IPS DF 19.7 (cell line): ENCODE data around the gene FAM216B.
"Not testable (repeated sequence)": the region's sequence is repeated elsewhere in the genome, so short reads cannot be mapped to it uniquely, and the experiment has no call there.

Experiments used
- DNase-seq: peaks from one replicate; pipeline ENCODE4 v3.0.0-alpha.2; 2013; ENCODE audit warnings: low read depth, low spot score

FAM216B gene

GRCh38 chr13:42780044-42780443 is 1.3 kb upstream of the FAM216B start:
- no peak for DNase-seq

DNA sequence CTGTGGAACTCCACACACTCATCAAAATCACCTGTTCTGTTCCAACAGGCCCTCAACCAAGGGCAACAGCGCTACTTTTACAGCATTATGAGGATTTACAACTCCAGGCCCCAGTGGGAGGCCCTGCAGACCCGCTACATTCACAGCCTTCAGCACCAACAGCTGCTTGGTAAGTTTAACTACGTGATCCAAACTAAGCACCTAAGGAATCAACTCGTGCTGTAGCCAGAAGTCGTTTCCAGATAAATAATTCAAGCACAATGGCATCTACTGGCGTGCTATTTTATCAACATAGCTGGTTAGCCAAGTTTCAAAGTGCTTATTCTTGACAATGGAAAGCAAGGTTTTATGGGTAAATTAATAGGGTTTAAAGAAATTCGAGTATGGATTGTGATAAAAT is 5.3 kb downstream of the FAM216B start:
- DNase-seq, result no peak

DNA sequence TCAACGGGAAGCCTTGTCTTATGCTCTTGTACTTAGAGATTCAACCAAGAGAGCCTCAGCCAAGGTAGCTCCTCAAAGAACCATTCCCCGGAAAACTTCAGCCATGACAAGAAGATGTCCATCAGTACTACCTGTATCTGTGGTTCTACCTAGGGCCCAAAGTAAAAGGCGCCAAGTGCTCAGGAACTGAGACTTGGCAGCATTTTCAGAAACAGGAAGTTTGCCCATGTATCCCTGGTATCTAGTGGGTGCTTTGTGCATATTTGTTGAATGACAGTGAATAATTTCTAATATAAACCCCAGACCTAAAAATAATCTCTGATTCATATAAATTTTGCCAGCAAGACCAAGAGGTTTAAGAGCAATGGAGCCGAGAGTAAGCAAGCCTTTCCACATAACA is 7.2 kb downstream of the FAM216B start:
- DNase-seq, result no peak

DNA sequence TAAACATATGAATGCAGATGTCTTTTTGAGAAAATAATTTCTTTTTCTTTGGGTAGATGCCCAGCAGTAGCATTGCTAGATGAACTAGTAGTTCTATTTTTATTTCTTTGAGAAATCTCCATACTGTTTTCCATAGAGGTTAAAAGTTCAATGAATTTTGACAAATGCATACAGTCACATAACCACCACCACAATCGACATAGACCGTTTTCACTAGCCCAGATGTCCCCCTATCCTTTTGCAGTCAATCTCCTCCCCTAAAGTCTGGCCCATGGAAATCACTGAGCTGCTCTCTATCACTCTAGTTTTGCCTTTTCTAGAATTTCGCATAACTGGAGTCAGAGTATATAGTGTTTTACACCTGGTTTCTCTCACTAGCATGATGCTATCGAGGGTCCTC is 10.8 kb downstream of the FAM216B start:
- no peak for DNase-seq

- DNase-seq, result no peak
Measured at GRCh38 chr13:42794577-42795275, 13.3 kb downstream of the FAM216B start.

GRCh38 chr13:42795666-42796065 is 14.3 kb downstream of the FAM216B start:
- no peak for DNase-seq

DNA sequence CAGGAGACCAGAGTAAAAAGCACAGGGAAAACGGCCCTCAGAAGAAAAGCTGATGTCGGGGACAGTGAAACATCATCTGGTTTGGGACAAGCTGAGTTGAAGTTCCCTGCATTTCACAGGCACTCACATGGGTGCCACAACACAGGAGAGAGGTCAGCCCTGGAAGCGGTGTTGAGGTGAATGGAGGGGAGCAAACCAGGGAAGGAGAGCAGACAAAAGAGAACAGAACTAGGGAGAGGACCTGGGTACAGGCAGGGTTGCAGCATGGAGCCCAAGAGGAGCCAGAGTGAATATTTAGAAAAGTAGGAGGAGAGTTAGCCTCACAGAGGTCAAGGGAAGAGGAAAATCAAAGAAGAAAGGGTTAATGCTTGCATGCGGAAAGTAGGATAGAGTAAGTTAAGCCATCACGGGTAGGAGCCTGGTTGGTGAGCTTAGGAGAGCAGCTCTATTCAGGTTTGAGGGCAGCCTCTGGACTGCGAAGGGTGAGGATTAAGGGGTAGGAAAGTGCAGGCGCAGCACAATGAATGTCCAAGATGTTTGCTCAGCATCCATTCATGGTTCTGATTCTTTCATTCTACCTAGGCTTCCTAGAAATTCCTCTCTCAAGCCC is 15.5 kb downstream of the FAM216B start:
- no peak for DNase-seq

- no peak for DNase-seq
Measured at GRCh38 chr13:42798118-42798517, 16.7 kb downstream of the FAM216B start.

GRCh38 chr13:42800109-42800643 is 18.8 kb downstream of the FAM216B start:
- DNase-seq, result no peak

DNA sequence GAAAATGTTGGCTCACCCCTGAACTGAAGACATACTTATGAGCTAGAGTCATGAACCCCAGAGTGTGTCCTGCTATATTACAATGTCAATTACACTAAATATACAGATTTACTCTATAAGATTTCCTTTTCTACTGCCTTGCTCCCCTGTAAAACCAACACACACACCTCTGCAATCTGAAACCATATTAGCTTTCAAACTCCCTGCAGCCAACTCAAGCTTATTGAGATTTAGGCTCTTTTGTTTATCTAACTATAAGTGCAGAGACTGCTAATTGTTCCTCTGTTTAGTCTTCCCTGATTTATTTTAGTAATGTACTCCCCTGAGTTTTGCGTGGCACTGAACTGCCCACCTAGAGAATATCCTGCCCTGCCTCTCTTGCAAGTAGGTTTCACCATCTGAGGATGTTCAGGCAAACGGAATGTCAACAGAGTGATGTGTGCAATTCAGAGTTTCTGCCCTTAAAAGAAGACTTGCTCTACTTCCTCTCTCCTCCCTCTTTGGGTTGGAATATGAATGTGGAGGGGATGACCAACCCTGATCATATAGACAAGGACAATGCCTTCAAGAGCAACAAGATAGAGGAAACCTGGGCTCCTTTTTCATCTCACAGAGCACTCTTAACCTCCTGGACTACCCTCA is 22.3 kb downstream of the FAM216B start:
- DNase-seq, result no peak

- no peak for DNase-seq
Measured at GRCh38 chr13:42804244-42804874, 23.0 kb downstream of the FAM216B start.

DNA sequence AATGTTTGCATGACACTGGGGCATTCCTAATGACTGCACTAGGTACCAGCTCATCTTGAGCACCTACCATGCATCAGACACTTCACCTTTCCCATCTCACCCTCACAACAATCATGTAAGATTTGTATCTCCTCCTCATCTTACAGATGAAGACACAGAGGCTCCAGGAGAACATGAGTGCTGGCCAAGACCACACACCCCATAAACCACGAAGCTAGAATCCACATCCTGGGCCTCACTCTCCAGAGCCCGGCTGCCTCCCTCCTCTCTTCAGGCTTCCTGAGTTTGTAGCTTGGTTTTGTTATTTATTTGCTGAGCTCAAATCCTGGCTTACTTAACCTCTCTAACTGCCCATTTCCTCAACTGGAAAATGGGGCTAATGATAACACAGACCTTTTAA is 25.9 kb downstream of the FAM216B start:
- no peak for DNase-seq

DNA sequence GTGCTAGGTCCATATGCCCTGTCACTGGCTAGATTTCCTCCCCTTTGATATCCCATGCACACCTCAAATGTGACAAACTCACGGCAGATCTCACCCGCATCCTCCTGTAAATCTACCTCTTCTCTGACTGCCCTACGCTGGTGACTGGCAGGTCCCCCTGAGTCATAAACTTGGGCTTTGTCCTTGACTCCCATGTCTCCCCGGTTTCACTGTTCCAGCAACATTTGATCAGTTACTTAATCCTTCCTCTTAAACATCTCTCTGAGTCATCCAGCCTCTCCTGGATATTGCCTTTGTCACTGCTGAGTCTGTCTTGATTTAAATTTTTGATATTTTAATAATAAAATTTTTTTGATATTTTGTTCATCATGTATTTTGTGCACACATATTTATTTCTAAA is 26.5 kb downstream of the FAM216B start:
- no peak for DNase-seq

- no peak for DNase-seq
Measured at GRCh38 chr13:42808341-42808940, 27.1 kb downstream of the FAM216B start.

DNA sequence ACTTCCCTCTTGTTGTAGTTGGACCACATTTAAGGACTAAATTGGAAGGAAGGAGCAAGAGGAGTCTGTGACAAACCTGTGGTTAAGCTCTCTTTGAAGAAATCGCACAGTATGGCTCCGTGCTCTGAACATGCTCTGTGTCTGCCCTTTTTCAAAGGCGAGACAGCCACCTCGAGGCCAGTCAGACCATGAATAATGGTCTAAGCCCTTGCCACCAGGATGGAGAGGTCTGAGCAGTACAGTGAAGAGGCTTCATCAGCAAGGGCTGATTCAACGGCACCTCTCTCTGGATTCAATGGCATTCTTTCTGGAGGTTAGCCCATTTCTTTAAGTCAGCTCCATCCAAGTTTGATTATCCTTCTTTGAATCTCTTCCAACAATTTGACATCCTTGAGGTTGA is 30.9 kb downstream of the FAM216B start:
- no peak for DNase-seq

- no peak for DNase-seq
Measured at GRCh38 chr13:42814868-42815267, 33.5 kb downstream of the FAM216B start.

GRCh38 chr13:42815681-42816080 is 34.3 kb downstream of the FAM216B start:
- no peak for DNase-seq

DNA sequence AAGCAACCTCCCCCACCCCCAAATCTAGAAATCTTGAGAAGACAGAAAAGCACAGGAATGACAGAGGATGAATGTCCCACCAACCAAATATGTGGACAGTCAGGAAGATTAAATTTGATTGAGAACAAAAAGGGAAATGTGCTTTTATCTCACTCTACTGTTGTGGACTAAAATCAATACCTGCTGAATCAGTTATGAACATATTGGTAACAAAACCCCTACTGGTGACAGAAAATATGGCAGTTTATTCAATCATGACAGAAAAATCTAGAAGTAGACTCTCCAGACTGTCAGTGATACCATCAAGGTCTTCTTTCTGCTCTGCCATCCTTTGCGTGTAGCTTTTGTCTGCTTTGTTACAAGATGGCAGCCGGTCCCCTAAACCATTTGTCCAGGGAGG is 35.2 kb downstream of the FAM216B start:
- no peak for DNase-seq

- DNase-seq, result not testable (repeated sequence)
Measured at GRCh38 chr13:42819687-42820086, 38.3 kb downstream of the FAM216B start.

- DNase-seq, result no peak
Measured at GRCh38 chr13:42820451-42820850, 39.1 kb downstream of the FAM216B start.

DNA sequence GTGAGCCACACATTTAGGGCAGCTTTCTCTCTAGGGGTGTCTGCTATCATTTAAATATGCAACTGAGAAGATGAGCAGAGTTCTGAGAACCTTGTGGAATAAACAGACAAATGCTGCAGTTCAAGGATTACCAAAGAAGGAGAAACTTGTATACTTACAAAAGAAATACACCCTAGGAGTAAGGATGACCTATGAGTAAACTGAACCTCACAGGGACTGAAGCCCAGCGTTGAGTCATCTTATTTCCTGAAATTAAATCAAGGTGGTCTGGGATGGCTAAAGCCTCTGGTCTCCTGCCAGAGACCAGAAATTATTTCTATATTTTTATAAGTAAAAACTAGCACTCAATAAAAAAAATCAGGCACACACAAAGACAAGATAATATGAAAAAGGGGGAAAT is 40.1 kb downstream of the FAM216B start:
- DNase-seq, result no peak
